HG03439 (cell line): ENCODE results near the gene ERFE.

ENCODE experiments used
- ATAC-seq: cut with Tn5 transposase; IDR thresholded peaks from one replicate; pipeline ENCODE4 v1.9.1; 2021; ENCODE audit warnings: mild to moderate bottlenecking, moderate library complexity; ENCODE audit not compliant: unreplicated experiment

The ERFE gene

GRCh38 chr2:238155051-238155760, 3.6 kb upstream of the ERFE start:
- no peak for ATAC-seq

- no peak for ATAC-seq
Observed at GRCh38 chr2:238155761-238156694, 2.7 kb upstream of the ERFE start.

- no peak for ATAC-seq
Observed at GRCh38 chr2:238157506-238158017, 1.2 kb upstream of the ERFE start.

- ATAC-seq, result no peak
Observed at GRCh38 chr2:238158018-238158508, 707 bp upstream of the ERFE start.

- ATAC-seq, result no peak
Observed at GRCh38 chr2:238159071-238159539, 335 bp downstream of the ERFE start.

- no peak for ATAC-seq
Observed at GRCh38 chr2:238159661-238160205, 963 bp downstream of the ERFE start.

GRCh38 chr2:238160206-238161129, 1.7 kb downstream of the ERFE start:
- ATAC-seq, result no peak

- no peak for ATAC-seq
Observed at GRCh38 chr2:238161291-238162051, 2.7 kb downstream of the ERFE start.

- no peak for ATAC-seq
Observed at GRCh38 chr2:238162251-238162845, 3.6 kb downstream of the ERFE start.

- ATAC-seq, result no peak
Observed at GRCh38 chr2:238162846-238163441, 4.2 kb downstream of the ERFE start.

- no peak for ATAC-seq
Observed at GRCh38 chr2:238163481-238164198, 4.9 kb downstream of the ERFE start.

GRCh38 chr2:238164906-238165287, 6.1 kb downstream of the ERFE start:
- ATAC-seq, result no peak

- no peak for ATAC-seq
Observed at GRCh38 chr2:238165288-238165921, 6.6 kb downstream of the ERFE start.

GRCh38 chr2:238166391-238167343, 7.9 kb downstream of the ERFE start:
- no peak for ATAC-seq

- no peak for ATAC-seq
Observed at GRCh38 chr2:238167344-238167715, 8.6 kb downstream of the ERFE start.

GRCh38 chr2:238167761-238168160, 9.0 kb downstream of the ERFE start:
- ATAC-seq, result no peak
